NB4 (cell line): ENCODE measurements around the gene MTMR1.

ENCODE experiments used
- DNase-seq: peaks from one replicate; pipeline ENCODE4 v3.0.0; 2010; ENCODE audit warnings: low read depth
- H3K4me3 ChIP-seq: one replicate; pipeline ENCODE4 v1.5.1; 2011; ENCODE audit warnings: mild to moderate bottlenecking, low read depth, low read length, moderate library complexity
- MYC ChIP-seq: IDR thresholded peaks from 2 replicates; pipeline ENCODE4 v1.6.1; 2011; ENCODE audit warnings: low read depth, low read length
- POLR2A ChIP-seq: IDR thresholded peaks from 2 replicates; pipeline ENCODE4 v1.6.1; 2011; ENCODE audit warnings: mild to moderate bottlenecking; ENCODE audit not compliant: insufficient read length; ENCODE audit errors: extremely low read depth
- TF ChIP-seq, protein P1 (sequence below): IDR thresholded peaks from one replicate; pipeline ENCODE4 v1.5.1; 2012; ENCODE audit warnings: low read depth, low read length
- TF ChIP-seq, protein P2 (sequence below): IDR thresholded peaks from 2 replicates; pipeline ENCODE4 v1.6.1; 2011; ENCODE audit warnings: low read depth, low read length

Gene MTMR1

DNA sequence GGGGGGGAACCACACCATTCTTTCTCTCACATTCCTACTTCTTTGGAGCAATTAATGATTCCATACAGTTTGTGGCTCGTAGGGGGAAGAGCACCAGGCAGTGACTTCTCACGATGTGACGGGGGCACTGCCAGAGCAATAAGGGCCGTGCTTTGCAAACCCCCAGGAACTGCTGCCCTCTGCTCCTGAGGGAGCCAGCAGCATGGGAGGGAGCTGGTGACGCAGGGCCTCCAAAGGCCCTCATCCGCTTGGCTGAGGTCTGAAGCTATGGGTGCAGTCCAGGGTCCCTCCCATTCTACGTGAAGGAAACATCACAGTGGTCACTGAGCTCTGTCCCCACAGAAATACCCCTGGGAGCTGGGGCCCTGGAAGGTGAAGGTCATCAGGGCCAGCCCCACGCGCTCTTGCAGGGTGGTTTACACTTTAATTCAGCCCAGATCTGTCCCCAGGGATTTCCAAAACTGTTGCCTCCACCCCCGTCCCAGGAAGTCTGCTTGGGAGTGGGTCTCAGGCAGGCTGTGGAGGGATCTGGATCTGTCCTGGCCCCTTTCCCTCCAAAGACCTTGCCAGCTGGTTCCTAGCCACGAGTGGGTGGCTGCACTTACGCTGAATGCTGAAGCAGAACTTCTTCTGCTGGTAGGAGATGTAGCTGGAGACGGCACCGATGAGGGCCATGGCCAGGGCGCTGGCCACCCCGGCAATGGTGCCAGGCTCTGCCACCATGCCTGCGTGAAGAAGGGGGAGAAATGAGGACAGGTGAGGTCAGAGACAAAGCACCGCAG lies 82.6 kb downstream of the MTMR1 start:
- TF ChIP-seq, protein P1, sequence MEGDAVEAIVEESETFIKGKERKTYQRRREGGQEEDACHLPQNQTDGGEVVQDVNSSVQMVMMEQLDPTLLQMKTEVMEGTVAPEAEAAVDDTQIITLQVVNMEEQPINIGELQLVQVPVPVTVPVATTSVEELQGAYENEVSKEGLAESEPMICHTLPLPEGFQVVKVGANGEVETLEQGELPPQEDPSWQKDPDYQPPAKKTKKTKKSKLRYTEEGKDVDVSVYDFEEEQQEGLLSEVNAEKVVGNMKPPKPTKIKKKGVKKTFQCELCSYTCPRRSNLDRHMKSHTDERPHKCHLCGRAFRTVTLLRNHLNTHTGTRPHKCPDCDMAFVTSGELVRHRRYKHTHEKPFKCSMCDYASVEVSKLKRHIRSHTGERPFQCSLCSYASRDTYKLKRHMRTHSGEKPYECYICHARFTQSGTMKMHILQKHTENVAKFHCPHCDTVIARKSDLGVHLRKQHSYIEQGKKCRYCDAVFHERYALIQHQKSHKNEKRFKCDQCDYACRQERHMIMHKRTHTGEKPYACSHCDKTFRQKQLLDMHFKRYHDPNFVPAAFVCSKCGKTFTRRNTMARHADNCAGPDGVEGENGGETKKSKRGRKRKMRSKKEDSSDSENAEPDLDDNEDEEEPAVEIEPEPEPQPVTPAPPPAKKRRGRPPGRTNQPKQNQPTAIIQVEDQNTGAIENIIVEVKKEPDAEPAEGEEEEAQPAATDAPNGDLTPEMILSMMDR = no peak
- TF ChIP-seq MYC (no peak), POLR2A (no peak)
- TF ChIP-seq, protein P2, sequence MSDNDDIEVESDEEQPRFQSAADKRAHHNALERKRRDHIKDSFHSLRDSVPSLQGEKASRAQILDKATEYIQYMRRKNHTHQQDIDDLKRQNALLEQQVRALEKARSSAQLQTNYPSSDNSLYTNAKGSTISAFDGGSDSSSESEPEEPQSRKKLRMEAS = no peak
- H3K4me3 ChIP-seq = no peak overlapping the region
- no peak for DNase-seq

DNA sequence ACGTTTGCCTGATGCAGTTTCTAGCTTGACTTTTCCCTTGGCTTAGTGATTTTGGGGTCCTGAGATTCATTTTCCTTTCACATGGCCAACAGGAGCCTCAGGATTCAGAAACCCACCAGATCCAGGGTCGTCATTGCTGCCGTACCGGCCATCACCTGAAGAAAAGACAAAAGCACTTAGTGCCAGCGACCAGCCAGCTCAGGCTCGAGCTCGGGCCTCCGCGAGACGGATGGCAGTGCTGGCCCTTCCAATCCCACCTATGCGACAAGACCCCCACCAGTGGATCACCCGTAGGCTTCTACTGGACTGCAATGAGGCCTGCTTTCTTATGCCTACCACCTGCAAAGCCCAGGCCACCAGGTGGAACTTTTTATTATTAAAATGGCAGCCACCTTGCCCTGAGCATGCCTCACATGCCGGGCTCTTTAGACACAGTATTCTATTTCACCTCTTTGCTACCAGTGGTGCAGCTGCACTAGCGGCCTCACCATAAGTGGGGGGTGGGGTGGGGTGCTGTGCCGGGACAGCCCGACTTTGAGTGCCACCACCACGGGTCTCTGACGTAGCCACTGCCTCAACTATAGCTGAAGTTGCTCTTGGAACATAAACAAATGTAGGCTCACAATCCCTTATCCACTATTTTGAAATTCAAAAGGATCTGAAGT lies 84.3 kb downstream of the MTMR1 start:
- DNase-seq = no peak
- H3K4me3 ChIP-seq = no peak overlapping the region
- TF ChIP-seq, protein P2 = no peak
- no peak for TF ChIP-seq MYC
- TF ChIP-seq POLR2A = no peak
- TF ChIP-seq, protein P1 = no peak

DNA sequence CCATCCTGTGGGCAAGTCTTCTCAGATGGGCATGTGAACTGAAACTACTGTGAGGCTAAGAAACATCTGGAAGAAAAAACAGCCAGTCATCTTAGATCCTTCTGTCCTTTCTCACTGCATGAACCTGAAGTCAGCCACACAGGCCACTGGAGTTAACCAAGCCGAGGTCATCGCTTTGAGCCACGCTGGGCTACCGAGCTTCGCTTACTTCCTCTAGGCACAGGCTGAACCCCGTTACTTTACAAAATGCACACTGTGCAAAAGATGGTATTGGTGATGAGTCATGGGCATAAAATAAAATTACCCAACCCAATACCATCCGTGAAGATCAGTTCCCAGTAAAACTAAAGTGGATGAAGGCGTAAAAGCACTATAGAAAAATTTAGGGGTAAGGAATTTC lies 86.2 kb downstream of the MTMR1 start:
- TF ChIP-seq, protein P2 = no peak
- TF ChIP-seq, protein P1 = no peak
- TF ChIP-seq MYC (no peak), POLR2A (no peak)
- DNase-seq = peak; percentile 74
- H3K4me3 ChIP-seq = no peak overlapping the region

DNA sequence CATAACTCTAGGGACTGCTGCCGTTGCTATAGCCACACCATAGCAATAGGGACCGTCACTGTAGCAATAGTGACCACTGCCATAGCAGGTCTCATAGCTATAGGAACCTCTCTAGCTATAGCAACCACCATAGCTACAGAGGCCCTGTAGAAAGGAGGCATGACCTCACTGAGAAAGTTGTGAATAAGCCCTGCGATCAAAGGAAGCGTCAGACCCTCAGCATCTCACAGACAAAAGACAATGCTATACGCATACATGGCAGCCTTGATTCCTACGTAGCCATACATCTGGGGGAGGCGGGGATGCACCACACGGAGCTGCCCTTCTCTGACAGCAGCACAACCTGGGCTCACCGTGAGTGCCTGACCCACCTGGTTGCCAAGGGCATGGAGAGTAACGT lies 88.5 kb downstream of the MTMR1 start:
- H3K4me3 ChIP-seq = no peak overlapping the region
- DNase-seq = no peak
- TF ChIP-seq, protein P2 = no peak
- no peak for TF ChIP-seq MYC
- TF ChIP-seq, protein P1 = no peak
- no peak for TF ChIP-seq POLR2A

DNA sequence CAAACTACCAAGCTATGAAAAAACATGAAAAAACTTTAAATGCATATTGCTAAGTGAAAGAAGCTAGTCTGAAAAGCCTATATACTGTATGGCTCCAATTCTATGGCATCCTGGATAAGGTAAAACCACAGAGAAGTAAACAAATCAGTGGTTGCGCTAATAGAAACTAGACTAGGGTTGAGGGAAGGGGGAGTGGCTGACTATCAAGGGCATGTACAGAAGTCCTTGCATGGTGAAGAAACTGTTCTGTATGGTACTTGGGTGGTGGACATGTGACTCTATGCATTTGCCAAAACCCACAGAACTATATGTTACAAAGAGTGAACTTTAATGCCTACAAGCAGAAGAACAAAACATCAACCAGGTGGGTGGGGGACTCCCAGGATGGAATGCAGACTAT lies 96.8 kb downstream of the MTMR1 start:
- no peak for DNase-seq
- H3K4me3 ChIP-seq = no peak overlapping the region
- TF ChIP-seq POLR2A (no peak), MYC (no peak)
- TF ChIP-seq, protein P2 = no peak
- TF ChIP-seq, protein P1 = no peak
